SK-N-SH (cell line): Measurements from ENCODE around the gene PNPLA5. TPM values are rescaled to one million over a fixed set of nuclear protein-coding genes. Genes with fewer than 3 reads are reported as not detected.

ENCODE experiments used
- CTCF ChIA-PET: fragments of 300-600, 350-600 bp; formaldehyde crosslinking; extraction: SDS; loops from one replicate; lab custom pipeline; 2021; lab: Yijun Ruan, JAX
- POLR2A ChIA-PET: fragments of 350-600 bp; sonication (Branson Sonifier 250); formaldehyde crosslinking; extraction: SDS; loops from one replicate; lab custom pipeline; 2020; ENCODE audit warnings: antibody characterized with exemption, inconsistent platforms; lab: Yijun Ruan, JAX
- DNase-seq: peaks from one replicate; pipeline ENCODE4 v3.0.0; 2012
- H2AFZ ChIP-seq: fragments of 200-600 bp; sonication (generic); 2 replicates; pipeline ENCODE4 v1.8.1; 2016; ENCODE audit warnings: antibody characterized with exemption, mild to moderate bottlenecking, low read depth
- H3F3A ChIP-seq: fragments of 200-600 bp; sonication (generic); replicated peaks from 2 replicates; pipeline ENCODE3; 2016; ENCODE audit warnings: antibody characterized with exemption, mild to moderate bottlenecking; ENCODE audit not compliant: insufficient read depth
- H3K27ac ChIP-seq, 2 experiments: fragments of 200-500 bp in 1 of 2; fragments of 200-600 bp in 1 of 2; sonication (Bioruptor generic) in 1 of 2; sonication (generic), shearing (Covaris generic) in 1 of 2; 2 replicates each; pipeline versions ENCODE4 v1.5.1 to v1.6.1; 2014 to 2016; ENCODE audit warnings: low read depth in 2 of 2, inconsistent platforms in 1 of 2, low read length in 1 of 2, mild to moderate bottlenecking in 1 of 2, mixed read lengths in 1 of 2
- H3K27me3 ChIP-seq: fragments of 200-600 bp; sonication (generic), shearing (Covaris generic); 2 replicates; pipeline ENCODE4 v1.6.1; 2016; ENCODE audit warnings: mixed run types; ENCODE audit not compliant: insufficient read depth
- H3K36me3 ChIP-seq, 2 experiments: fragments of 200-500 bp in 1 of 2; fragments of 200-600 bp in 1 of 2; sonication (Bioruptor generic) in 1 of 2; sonication (generic) in 1 of 2; replicated peaks in 1 of 2; 2 replicates each; pipeline versions ENCODE3 to v1.5.1; 2014 to 2016; ENCODE audit warnings: low read length in 1 of 2, mild to moderate bottlenecking in 1 of 2; ENCODE audit not compliant: insufficient read depth in 2 of 2, control insufficient read depth in 1 of 2
- H3K4me1 ChIP-seq, 2 experiments: fragments of 200-500 bp in 1 of 2; fragments of 200-600 bp in 1 of 2; sonication (Bioruptor generic) in 1 of 2; sonication (generic), shearing (Covaris generic) in 1 of 2; 2 replicates each; pipeline versions ENCODE4 v1.5.1 to v1.6.1; 2014 to 2016; ENCODE audit warnings: low read depth in 1 of 2, low read length in 1 of 2, mixed run types in 1 of 2; ENCODE audit not compliant: insufficient read depth in 2 of 2, control insufficient read depth in 1 of 2
- H3K4me2 ChIP-seq: fragments of 200-600 bp; sonication (generic), shearing (Covaris generic); 2 replicates; pipeline ENCODE4 v1.6.1; 2017; ENCODE audit warnings: mixed run types
- H3K4me3 ChIP-seq, 2 experiments: fragments of 200-500 bp in 1 of 2; fragments of 200-600 bp in 1 of 2; sonication (Bioruptor generic) in 1 of 2; sonication (generic), shearing (Covaris generic) in 1 of 2; 2 replicates each; pipeline versions ENCODE4 v1.5.1 to v1.8.1; 2014 to 2016; ENCODE audit warnings: low read depth in 2 of 2, inconsistent platforms in 1 of 2, low read length in 1 of 2, mild to moderate bottlenecking in 1 of 2, mixed read lengths in 1 of 2, moderate library complexity in 1 of 2
- H3K79me2 ChIP-seq: fragments of 200-600 bp; sonication (generic); 2 replicates; pipeline ENCODE4 v1.8.1; 2017; ENCODE audit warnings: mild to moderate bottlenecking; ENCODE audit not compliant: insufficient read depth
- H3K9ac ChIP-seq: fragments of 200-600 bp; sonication (generic); 2 replicates; pipeline ENCODE4 v1.6.1; 2017; ENCODE audit warnings: mixed run types
- H3K9me2 ChIP-seq: fragments of 200-600 bp; sonication (generic); 2 replicates; pipeline ENCODE4 v1.6.1; 2017; ENCODE audit warnings: mixed run types
- H3K9me3 ChIP-seq: fragments of 200-600 bp; sonication (generic); 2 replicates; pipeline ENCODE4 v1.6.1; 2017; ENCODE audit warnings: mixed run types, mild to moderate bottlenecking, moderate library complexity
- H4K20me1 ChIP-seq: fragments of 200-600 bp; sonication (generic); 2 replicates; pipeline ENCODE4 v1.6.1; 2017; ENCODE audit warnings: mild to moderate bottlenecking, mixed run types; ENCODE audit not compliant: insufficient read depth
- EP300 ChIP-seq, 2 experiments: IDR thresholded peaks; 2 replicates each; pipeline versions ENCODE4 v1.4.0 to v1.6.1; 2012; ENCODE audit warnings: borderline replicate concordance in 1 of 2, low read depth in 1 of 2, low read length in 1 of 2
- EZH2phosphoT487 ChIP-seq: fragments of 200-600 bp; sonication (generic); IDR thresholded peaks from 2 replicates; pipeline ENCODE4 v1.6.1; 2017; ENCODE audit warnings: low read depth, mixed run types, mild to moderate bottlenecking, antibody characterized with exemption, moderate library complexity, borderline replicate concordance
- FOSL2 ChIP-seq: IDR thresholded peaks from 2 replicates; pipeline ENCODE4 v1.4.0; 2012; ENCODE audit warnings: low read depth, mild to moderate bottlenecking, moderate library complexity, borderline replicate concordance
- FOXM1 ChIP-seq: IDR thresholded peaks from 2 replicates; pipeline ENCODE4 v1.4.0; 2012; ENCODE audit warnings: low read depth, mild to moderate bottlenecking
- GABPA ChIP-seq: IDR thresholded peaks from 2 replicates; pipeline ENCODE4 v1.4.0; 2012; ENCODE audit warnings: low read depth, mild to moderate bottlenecking
- MEF2A ChIP-seq: IDR thresholded peaks from 2 replicates; pipeline ENCODE4 v1.4.0; 2012; ENCODE audit warnings: low read depth, borderline replicate concordance
- RAD21 ChIP-seq: IDR thresholded peaks from 2 replicates; pipeline ENCODE4 v1.6.1; 2012; ENCODE audit warnings: mild to moderate bottlenecking, low read length
- SMC3 ChIP-seq: IDR thresholded peaks from 2 replicates; pipeline ENCODE4 v1.6.1; 2012; ENCODE audit warnings: low read depth, low read length, improper control_type of control experiment
- TCF12 ChIP-seq: IDR thresholded peaks from 2 replicates; pipeline ENCODE4 v1.4.0; 2012
- TEAD4 ChIP-seq: IDR thresholded peaks from 2 replicates; pipeline ENCODE4 v1.4.0; 2012; ENCODE audit warnings: mild to moderate bottlenecking, borderline replicate concordance; ENCODE audit not compliant: insufficient read depth
- YY1 ChIP-seq: IDR thresholded peaks from 2 replicates; pipeline ENCODE4 v1.4.0; 2012; ENCODE audit warnings: low read depth, mild to moderate bottlenecking
- WGBS: methylation state at CpG from one replicate; pipeline ENCODE4 v1.1.6; 2017; ENCODE audit warnings: low lambda C conversion rate; 5-methylcytosine and 5-hydroxymethylcytosine counted together
- polyA plus RNA-seq, 3 experiments: library from polyadenylated mRNA; depleted of rRNA; stranded (reverse); fragments of >200 nt; gene quantifications; 2 replicates each; pipeline ENCODE4 v1.2.3, GENCODE V29; 2012
- TF ChIP-seq, protein P1 (sequence below): IDR thresholded peaks from 2 replicates; pipeline ENCODE4 v1.4.0; 2012; ENCODE audit warnings: low read depth, borderline replicate concordance
- TF ChIP-seq, protein P2 (sequence below): fragments of 200-600 bp; sonication (generic); IDR thresholded peaks from 2 replicates; pipeline ENCODE4 v1.6.1; 2017; ENCODE audit warnings: antibody characterized with exemption, mild to moderate bottlenecking, moderate library complexity
- TF ChIP-seq, protein P3 (sequence below): IDR thresholded peaks from 2 replicates; pipeline ENCODE4 v1.6.1; 2012; ENCODE audit warnings: mild to moderate bottlenecking, low read depth, low read length, moderate library complexity

PNPLA5 gene
- polyA plus RNA-seq, 1 of the 3 experiments (the other 2 are of a cell fraction) = not detected

DNA sequence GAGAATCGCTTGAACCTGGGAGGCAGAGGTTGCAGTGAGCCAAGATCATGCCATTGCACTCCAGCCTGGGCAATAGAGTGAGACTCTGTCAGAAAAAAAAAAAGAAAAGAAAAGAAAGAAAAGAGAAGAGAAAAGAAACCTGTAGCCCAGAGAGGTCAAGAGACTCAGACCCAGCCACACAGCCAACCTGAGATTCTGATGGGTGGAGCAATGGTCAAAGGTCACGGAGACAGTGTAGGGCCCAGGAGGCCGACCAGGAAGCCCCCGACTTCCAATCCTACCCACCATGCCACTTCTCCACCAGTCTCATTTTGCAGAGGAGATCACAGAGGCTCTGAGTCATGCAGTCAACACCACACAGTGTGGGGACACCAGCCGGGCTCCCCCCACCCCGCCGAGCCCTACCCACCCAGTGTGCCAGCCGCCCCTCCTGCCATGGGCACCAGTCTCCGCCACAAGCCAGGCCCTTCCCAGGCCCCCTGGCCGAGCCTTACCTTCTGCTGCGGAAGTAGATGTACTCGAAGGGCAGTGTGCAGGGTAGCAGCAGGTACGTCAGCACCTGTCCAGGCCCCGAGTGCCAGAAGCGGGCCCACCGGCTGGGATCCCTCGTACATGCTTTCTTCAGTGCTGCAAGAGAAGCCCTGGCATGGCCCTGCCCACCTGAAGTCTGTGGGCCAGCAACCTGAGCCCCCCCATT lies 7.9 kb downstream of the PNPLA5 start:
- 21% methylated on average over 1 of the region's 17 CpGs for WGBS

DNA sequence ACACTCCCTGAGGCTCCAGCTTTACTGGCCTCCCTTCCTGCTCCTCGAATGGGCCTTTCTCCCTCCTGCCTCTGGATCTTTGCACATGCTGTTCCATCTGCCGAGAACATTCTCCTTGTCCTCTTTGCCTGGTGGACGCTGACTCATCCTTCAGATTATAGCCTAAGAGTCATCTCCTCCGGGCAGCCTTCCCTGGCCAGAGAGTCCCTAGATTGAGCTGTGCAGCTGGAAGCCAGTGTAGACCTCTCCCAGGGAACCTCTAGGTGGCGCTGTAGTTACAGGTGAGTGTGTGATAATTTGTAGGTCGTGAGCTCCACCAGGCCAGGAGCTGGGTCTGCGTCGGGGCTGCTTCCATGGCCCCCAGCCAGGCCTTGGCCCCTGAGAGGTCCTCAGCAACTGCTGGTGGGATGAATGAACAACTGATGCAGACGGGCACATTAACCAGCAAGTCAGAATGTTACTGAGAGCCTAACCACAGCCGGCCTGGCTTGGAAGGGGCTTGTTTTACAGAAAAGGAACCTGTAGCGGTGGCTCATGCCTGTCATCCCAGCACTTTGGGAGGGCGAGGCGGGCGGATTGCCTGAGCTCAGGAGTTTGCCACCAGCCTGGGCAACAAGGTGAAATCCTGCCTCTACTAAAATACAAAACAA lies 8.7 kb downstream of the PNPLA5 start:
- no peaks in the 10 kb centered on the region for H3K79me2 ChIP-seq
- H3F3A ChIP-seq = no peaks in the 10 kb centered on the region
- no peaks in the 10 kb centered on the region for H3K9me2 ChIP-seq
- POLR2A ChIA-PET = no interaction called here
- no peak overlapping the region for H2AFZ ChIP-seq
- H3K9ac ChIP-seq = no peak overlapping the region
- no peak overlapping the region for H3K4me2 ChIP-seq
- H3K4me3 ChIP-seq = no peak overlapping the region; a peak in 1 of 4 replicates
- H3K27ac ChIP-seq = no peak overlapping the region
- CTCF ChIA-PET = interaction anchor here (0.6 to 2.2 kb wide), 20 partner anchors 10 to 496 kb away, joined by 3 to 21 read pairs (median 3); partner anchors contain the start of gene SAMM50
- H3K4me1 ChIP-seq = no peaks in the 10 kb centered on the region
- H3K27me3 ChIP-seq = no peaks in the 10 kb centered on the region; the same call in 1 of the 2 replicates
- WGBS = 24% methylated on average over 4 of the region's 14 CpGs
- H3K36me3 ChIP-seq = no peaks in the 10 kb centered on the region
- no peaks in the 10 kb centered on the region for H3K9me3 ChIP-seq
- peak; percentile 74 for DNase-seq
- no peaks in the 10 kb centered on the region for H4K20me1 ChIP-seq
- TF ChIP-seq TCF12 = no peak
- TF ChIP-seq TEAD4 = no peak
- TF ChIP-seq FOXM1 = no peak
- TF ChIP-seq MEF2A = no peak
- no peak for TF ChIP-seq EZH2phosphoT487
- TF ChIP-seq FOSL2 = peak; percentile 14; the same call in 1 of the 2 replicates
- TF ChIP-seq SMC3 = peak; percentile 16; the same call in 1 of the 2 replicates
- TF ChIP-seq EP300 (IDR thresholded peaks at IDR 0.05; ENCODE audit: borderline replicate concordance in 1 of 2, low read depth in 1 of 2, low read length in 1 of 2) = no peak
- TF ChIP-seq, protein P1, sequence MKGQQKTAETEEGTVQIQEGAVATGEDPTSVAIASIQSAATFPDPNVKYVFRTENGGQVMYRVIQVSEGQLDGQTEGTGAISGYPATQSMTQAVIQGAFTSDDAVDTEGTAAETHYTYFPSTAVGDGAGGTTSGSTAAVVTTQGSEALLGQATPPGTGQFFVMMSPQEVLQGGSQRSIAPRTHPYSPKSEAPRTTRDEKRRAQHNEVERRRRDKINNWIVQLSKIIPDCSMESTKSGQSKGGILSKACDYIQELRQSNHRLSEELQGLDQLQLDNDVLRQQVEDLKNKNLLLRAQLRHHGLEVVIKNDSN = no peak
- TF ChIP-seq RAD21 = peak; percentile 48
- TF ChIP-seq, protein P2, sequence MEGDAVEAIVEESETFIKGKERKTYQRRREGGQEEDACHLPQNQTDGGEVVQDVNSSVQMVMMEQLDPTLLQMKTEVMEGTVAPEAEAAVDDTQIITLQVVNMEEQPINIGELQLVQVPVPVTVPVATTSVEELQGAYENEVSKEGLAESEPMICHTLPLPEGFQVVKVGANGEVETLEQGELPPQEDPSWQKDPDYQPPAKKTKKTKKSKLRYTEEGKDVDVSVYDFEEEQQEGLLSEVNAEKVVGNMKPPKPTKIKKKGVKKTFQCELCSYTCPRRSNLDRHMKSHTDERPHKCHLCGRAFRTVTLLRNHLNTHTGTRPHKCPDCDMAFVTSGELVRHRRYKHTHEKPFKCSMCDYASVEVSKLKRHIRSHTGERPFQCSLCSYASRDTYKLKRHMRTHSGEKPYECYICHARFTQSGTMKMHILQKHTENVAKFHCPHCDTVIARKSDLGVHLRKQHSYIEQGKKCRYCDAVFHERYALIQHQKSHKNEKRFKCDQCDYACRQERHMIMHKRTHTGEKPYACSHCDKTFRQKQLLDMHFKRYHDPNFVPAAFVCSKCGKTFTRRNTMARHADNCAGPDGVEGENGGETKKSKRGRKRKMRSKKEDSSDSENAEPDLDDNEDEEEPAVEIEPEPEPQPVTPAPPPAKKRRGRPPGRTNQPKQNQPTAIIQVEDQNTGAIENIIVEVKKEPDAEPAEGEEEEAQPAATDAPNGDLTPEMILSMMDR = peak; percentile 57
- TF ChIP-seq YY1 = no peak

More for the DNA sequence above, 7.9 kb downstream of the PNPLA5 start:
- no peaks in the 10 kb centered on the region for H3K4me1 ChIP-seq
- no peak for TF ChIP-seq EP300 (IDR thresholded peaks at IDR 0.05; ENCODE audit: borderline replicate concordance in 1 of 2, low read depth in 1 of 2, low read length in 1 of 2)
- TF ChIP-seq TCF12 = no peak
- no peak for TF ChIP-seq GABPA
- TF ChIP-seq, protein P3, sequence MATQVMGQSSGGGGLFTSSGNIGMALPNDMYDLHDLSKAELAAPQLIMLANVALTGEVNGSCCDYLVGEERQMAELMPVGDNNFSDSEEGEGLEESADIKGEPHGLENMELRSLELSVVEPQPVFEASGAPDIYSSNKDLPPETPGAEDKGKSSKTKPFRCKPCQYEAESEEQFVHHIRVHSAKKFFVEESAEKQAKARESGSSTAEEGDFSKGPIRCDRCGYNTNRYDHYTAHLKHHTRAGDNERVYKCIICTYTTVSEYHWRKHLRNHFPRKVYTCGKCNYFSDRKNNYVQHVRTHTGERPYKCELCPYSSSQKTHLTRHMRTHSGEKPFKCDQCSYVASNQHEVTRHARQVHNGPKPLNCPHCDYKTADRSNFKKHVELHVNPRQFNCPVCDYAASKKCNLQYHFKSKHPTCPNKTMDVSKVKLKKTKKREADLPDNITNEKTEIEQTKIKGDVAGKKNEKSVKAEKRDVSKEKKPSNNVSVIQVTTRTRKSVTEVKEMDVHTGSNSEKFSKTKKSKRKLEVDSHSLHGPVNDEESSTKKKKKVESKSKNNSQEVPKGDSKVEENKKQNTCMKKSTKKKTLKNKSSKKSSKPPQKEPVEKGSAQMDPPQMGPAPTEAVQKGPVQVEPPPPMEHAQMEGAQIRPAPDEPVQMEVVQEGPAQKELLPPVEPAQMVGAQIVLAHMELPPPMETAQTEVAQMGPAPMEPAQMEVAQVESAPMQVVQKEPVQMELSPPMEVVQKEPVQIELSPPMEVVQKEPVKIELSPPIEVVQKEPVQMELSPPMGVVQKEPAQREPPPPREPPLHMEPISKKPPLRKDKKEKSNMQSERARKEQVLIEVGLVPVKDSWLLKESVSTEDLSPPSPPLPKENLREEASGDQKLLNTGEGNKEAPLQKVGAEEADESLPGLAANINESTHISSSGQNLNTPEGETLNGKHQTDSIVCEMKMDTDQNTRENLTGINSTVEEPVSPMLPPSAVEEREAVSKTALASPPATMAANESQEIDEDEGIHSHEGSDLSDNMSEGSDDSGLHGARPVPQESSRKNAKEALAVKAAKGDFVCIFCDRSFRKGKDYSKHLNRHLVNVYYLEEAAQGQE = no peak
- H3K9me2 ChIP-seq = no peaks in the 10 kb centered on the region
- no peak overlapping the region for H3K27ac ChIP-seq
- H4K20me1 ChIP-seq = no peaks in the 10 kb centered on the region
- CTCF ChIA-PET = interaction anchor here (0.7 to 2.2 kb wide), 24 partner anchors 7 to 496 kb away, joined by 3 to 21 read pairs (median 4); no protein-coding TSS in a partner anchor
- POLR2A ChIA-PET = no interaction called here
- H3K36me3 ChIP-seq = no peaks in the 10 kb centered on the region
- H3K9me3 ChIP-seq = no peaks in the 10 kb centered on the region
- no peaks in the 10 kb centered on the region for H3F3A ChIP-seq
- no peaks in the 10 kb centered on the region; the same call in 1 of the 2 replicates for H3K27me3 ChIP-seq
- H3K9ac ChIP-seq = no peak overlapping the region
- H3K79me2 ChIP-seq = no peaks in the 10 kb centered on the region
- DNase-seq = no peak
- no peak overlapping the region for H3K4me3 ChIP-seq
- H2AFZ ChIP-seq = no peak overlapping the region
- no peak overlapping the region for H3K4me2 ChIP-seq
